Tibial artery (tissue), 4 donors: Measurements from ENCODE around the gene AP2A2.

Experiments used
- DNase-seq, 2 donors: peaks; one replicate each; pipeline ENCODE4 v3.0.0-alpha.2; 2019
- H3K27ac ChIP-seq, 2 donors: fragments of 200-600 bp; sonication (generic) in 1 of 2; 1 replicate in 1 of 2; 2 replicates in 1 of 2; pipeline ENCODE4 v1.5.1; 2018 to 2019; ENCODE audit warnings: mild to moderate bottlenecking in 1 of 2
- H3K27me3 ChIP-seq, 2 donors: fragments of 200-600 bp; sonication (generic) in 1 of 2; one replicate each; pipeline versions ENCODE4 v1.5.1 to v1.6.0; 2016 to 2019
- H3K36me3 ChIP-seq, 3 donors: fragments of 200-600 bp; sonication (generic) in 2 of 3; one replicate each; pipeline ENCODE4 v1.5.1; 2016 to 2019; ENCODE audit warnings: mild to moderate bottlenecking in 2 of 3
- H3K4me1 ChIP-seq, 4 donors: fragments of 200-600 bp; sonication (generic) in 2 of 4; 1 replicate in 3 of 4; 2 replicates in 1 of 4; pipeline ENCODE4 v1.5.1; 2016 to 2019
- H3K4me3 ChIP-seq, 2 donors: fragments of 200-600 bp; sonication (generic) in 1 of 2; 1 replicate in 1 of 2; 2 replicates in 1 of 2; pipeline ENCODE4 v1.5.1; 2018 to 2019; ENCODE audit warnings: mild to moderate bottlenecking in 2 of 2
- H3K9me3 ChIP-seq, 3 donors: fragments of 200-600 bp; sonication (generic) in 1 of 3; one replicate each; pipeline ENCODE4 v1.5.1; 2016 to 2019
- CTCF ChIP-seq, 2 experiments: fragments of 200-600 bp in 1 of 2; fragments of 450-650 bp in 1 of 2; IDR thresholded peaks; one replicate each; pipeline ENCODE4 v1.5.1; 2017 to 2019; ENCODE audit warnings: antibody characterized with exemption in 2 of 2, mild to moderate bottlenecking in 1 of 2, moderate library complexity in 1 of 2
- intact Hi-C: fragments of 100-400 bp; cut with DNase I; formaldehyde crosslinking; loops from one replicate; pipeline ENCODE4 v1.15.0; 2023; ENCODE audit warnings: low total_unique reads

AP2A2 gene

GRCh38 chr11:1028616-1029015, 102.9 kb downstream of the AP2A2 start:
- Histone ChIP-seq H3K36me3 (peaks cover 0 to 23% (median 0%) of the 10 kb centered on the region in 3 donors), H3K27ac (no peak overlapping the region), H3K9me3 (no peaks in the 10 kb centered on the region), H3K4me1 (no peaks in the 10 kb centered on the region), H3K27me3 (no peaks in the 10 kb centered on the region), H3K4me3 (no peak overlapping the region)
- no peak for TF ChIP-seq CTCF (IDR thresholded peaks at IDR 0.05)
- intact Hi-C loops, result no loop called here
- no peak for DNase-seq

- no peak for TF ChIP-seq CTCF (IDR thresholded peaks at IDR 0.05)
- no peaks in the 10 kb centered on the region for H3K27me3 ChIP-seq
- intact Hi-C loops, result no loop called here
- H3K36me3 ChIP-seq, result peaks cover 0 to 19% (median 0%) of the 10 kb centered on the region in 3 donors
- no peaks in the 10 kb centered on the region for H3K4me1 ChIP-seq
- H3K9me3 ChIP-seq, result no peaks in the 10 kb centered on the region
- no peak for DNase-seq
- H3K27ac ChIP-seq, result no peak overlapping the region
- no peak overlapping the region for H3K4me3 ChIP-seq
Observed at GRCh38 chr11:1029051-1029450, 103.4 kb downstream of the AP2A2 start.

GRCh38 chr11:1029654-1030053, 104.0 kb downstream of the AP2A2 start:
- intact Hi-C loops, result no loop called here
- Histone ChIP-seq H3K27me3 (peaks cover 0 to 2% of the 10 kb centered on the region in 2 donors), H3K4me1 (peaks cover 0 to 4% (median 0%) of the 10 kb centered on the region in 4 donors), H3K36me3 (peaks cover 0 to 13% (median 0%) of the 10 kb centered on the region in 3 donors), H3K27ac (no peak overlapping the region), H3K4me3 (no peak overlapping the region), H3K9me3 (no peaks in the 10 kb centered on the region)
- no peak for DNase-seq
- TF ChIP-seq CTCF (IDR thresholded peaks at IDR 0.05), result no peak

- Histone ChIP-seq H3K36me3 (peaks cover 0 to 9% (median 0%) of the 10 kb centered on the region in 3 donors), H3K4me1 (peaks cover 0 to 4% (median 0%) of the 10 kb centered on the region in 4 donors), H3K9me3 (no peaks in the 10 kb centered on the region), H3K27ac (no peak overlapping the region), H3K4me3 (no peak overlapping the region), H3K27me3 (peaks cover 0 to 7% of the 10 kb centered on the region in 2 donors)
- intact Hi-C loops, result no loop called here
- no peak for DNase-seq
- no peak for TF ChIP-seq CTCF (IDR thresholded peaks at IDR 0.05)
Observed at GRCh38 chr11:1030086-1030485, 104.4 kb downstream of the AP2A2 start.

GRCh38 chr11:1030556-1030955, 104.9 kb downstream of the AP2A2 start:
- intact Hi-C loops, result no loop called here
- no peak for TF ChIP-seq CTCF (IDR thresholded peaks at IDR 0.05)
- Histone ChIP-seq H3K27ac (no peak overlapping the region), H3K4me1 (peaks cover 0 to 4% (median 0%) of the 10 kb centered on the region in 4 donors), H3K4me3 (no peak overlapping the region), H3K9me3 (no peaks in the 10 kb centered on the region), H3K27me3 (peaks cover 0 to 12% of the 10 kb centered on the region in 2 donors), H3K36me3 (peaks cover 0 to 4% (median 0%) of the 10 kb centered on the region in 3 donors)
- no peak for DNase-seq
